ENCODE data around the gene MLPH. TPM values are rescaled to one million over a fixed set of nuclear protein-coding genes. Genes with fewer than 3 reads are reported as not detected.

Gene MLPH
- total RNA-seq, 4 donors from 2014 or later, result 59.7 to 889 (median 182) TPM

DNA sequence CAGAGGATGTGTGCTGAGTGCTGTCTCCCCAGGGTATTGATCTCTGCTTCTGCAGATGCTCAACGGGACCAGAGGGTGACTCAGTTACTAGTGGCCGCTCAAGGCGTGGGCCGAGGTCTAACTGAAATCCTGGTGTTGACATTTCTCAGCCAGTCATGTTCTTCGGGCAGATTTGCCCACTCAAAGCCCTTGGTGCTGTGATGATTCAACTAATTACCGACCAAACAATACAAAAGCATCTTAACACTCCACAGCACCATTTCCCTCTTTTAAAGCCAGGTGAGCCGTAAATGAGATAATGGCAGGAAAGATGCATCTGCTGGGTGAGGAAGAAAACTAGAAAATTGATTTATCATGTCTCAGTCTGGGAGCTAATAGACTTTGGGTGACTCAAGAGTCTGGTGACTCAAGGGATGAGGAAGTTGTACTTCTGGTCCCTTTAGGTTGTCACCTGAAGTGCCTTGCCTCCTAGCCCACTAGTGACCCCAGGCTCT lies 46.7 kb downstream of the MLPH start:
- no peak overlapping the region for H3K4me3 ChIP-seq
- TF ChIP-seq EP300 (IDR thresholded peaks at IDR 0.05; ENCODE audit: low read depth), result no peak
- no peak for TF ChIP-seq POLR2AphosphoS5 (IDR thresholded peaks at IDR 0.05)
- no peak for TF ChIP-seq POLR2A (IDR thresholded peaks at IDR 0.05)
- TF ChIP-seq, protein P1, sequence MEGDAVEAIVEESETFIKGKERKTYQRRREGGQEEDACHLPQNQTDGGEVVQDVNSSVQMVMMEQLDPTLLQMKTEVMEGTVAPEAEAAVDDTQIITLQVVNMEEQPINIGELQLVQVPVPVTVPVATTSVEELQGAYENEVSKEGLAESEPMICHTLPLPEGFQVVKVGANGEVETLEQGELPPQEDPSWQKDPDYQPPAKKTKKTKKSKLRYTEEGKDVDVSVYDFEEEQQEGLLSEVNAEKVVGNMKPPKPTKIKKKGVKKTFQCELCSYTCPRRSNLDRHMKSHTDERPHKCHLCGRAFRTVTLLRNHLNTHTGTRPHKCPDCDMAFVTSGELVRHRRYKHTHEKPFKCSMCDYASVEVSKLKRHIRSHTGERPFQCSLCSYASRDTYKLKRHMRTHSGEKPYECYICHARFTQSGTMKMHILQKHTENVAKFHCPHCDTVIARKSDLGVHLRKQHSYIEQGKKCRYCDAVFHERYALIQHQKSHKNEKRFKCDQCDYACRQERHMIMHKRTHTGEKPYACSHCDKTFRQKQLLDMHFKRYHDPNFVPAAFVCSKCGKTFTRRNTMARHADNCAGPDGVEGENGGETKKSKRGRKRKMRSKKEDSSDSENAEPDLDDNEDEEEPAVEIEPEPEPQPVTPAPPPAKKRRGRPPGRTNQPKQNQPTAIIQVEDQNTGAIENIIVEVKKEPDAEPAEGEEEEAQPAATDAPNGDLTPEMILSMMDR (IDR thresholded peaks at IDR 0.05), result no peak
- WGBS, 2 donors (ENCODE audit: low coverage in 1 of 2), result 80 to 89% methylated on average over 1 to 7 of the region's 7 CpGs
- in situ Hi-C loops (cut with MboI; ENCODE audit: low pct_ligation_motif_present in 1 of 4, low pct_unique_long_range_greater_than_20kb in 1 of 4, low sequenced_read_pairs in 3 of 4) (no loop called here), intact Hi-C loops (cut with DNase I; ENCODE audit: low total_unique reads) (no loop called here)
- no peak overlapping the region for H3K27ac ChIP-seq
- DNase-seq, result no peak
- no peaks in the 10 kb centered on the region for H3K4me1 ChIP-seq
- H3K9me3 ChIP-seq, result no peaks in the 10 kb centered on the region
- no peaks in the 10 kb centered on the region for H3K27me3 ChIP-seq
- H3K36me3 ChIP-seq, result no peaks in the 10 kb centered on the region

DNA sequence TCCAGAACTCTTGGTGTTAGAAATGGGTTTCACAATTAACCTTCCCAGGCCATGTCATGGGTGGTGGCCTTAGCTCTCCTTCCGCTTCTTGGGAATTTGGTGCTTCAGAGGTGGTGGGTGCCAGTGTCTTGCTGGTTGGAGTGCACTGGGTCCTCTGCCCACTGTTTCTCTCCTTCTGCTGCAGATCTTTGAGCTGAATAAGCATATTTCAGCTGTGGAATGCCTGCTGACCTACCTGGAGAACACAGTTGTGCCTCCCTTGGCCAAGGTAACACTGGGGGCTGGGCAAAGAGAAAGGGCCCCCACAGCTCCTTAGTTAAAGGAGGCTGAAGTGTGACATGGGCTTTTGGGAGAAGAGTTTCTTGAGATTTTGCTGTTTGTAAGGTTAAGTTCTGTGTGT lies 47.3 kb downstream of the MLPH start:
- 100% methylated on average over 1 of the region's 1 CpG; no CpG with 5 or more reads in 1 of the 2 donors for WGBS, 2 donors (ENCODE audit: low coverage in 1 of 2)
- Histone ChIP-seq H3K4me1 (no peaks in the 10 kb centered on the region), H3K4me3 (no peak overlapping the region), H3K9me3 (no peaks in the 10 kb centered on the region), H3K27ac (no peak overlapping the region), H3K27me3 (no peaks in the 10 kb centered on the region), H3K36me3 (no peaks in the 10 kb centered on the region)
- in situ Hi-C loops (cut with MboI; ENCODE audit: low pct_ligation_motif_present in 1 of 4, low pct_unique_long_range_greater_than_20kb in 1 of 4, low sequenced_read_pairs in 3 of 4), result no loop called here
- intact Hi-C loops (cut with DNase I; ENCODE audit: low total_unique reads), result no loop called here
- no peak for DNase-seq
- TF ChIP-seq POLR2AphosphoS5 (IDR thresholded peaks at IDR 0.05), result no peak
- TF ChIP-seq, protein P1 (IDR thresholded peaks at IDR 0.05), result no peak
- no peak for TF ChIP-seq EP300 (IDR thresholded peaks at IDR 0.05; ENCODE audit: low read depth)
- TF ChIP-seq POLR2A (IDR thresholded peaks at IDR 0.05), result no peak

DNA sequence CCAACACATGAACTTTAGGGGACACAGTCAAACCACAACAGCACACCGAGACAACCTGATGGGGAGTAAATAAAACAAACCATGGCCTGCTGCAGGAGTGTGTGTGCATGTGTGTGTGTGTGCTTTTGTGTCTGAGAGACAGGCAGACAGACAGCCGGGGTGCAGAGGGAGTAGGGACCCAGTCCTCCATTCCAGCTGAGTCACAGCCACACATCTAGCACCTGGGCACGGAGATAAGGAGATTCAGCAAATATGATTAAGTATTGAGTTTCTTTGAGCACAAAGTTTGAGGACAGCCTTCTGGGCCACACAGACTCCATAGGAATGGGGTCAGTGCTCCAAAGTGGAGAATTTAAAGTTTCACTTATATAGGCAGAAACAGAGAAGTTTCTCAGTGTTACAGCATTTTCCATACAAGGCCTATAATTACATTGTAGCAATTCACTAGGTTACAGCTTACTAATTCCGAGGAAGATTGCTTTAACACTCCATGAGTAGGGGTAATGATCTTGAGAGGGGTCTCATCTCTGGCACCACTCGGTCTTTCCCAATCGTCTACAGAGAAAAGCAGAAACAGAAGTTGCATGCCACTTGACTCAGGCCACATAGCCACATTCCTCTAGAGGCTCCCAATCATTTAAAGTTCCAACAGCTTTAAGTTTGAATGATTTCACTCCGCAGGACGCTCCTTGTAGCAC lies 48.5 kb downstream of the MLPH start:
- WGBS, 2 donors (ENCODE audit: low coverage in 1 of 2), result 89 to 100% methylated on average over 2 to 8 of the region's 8 CpGs
- Histone ChIP-seq H3K36me3 (no peaks in the 10 kb centered on the region), H3K27me3 (no peaks in the 10 kb centered on the region), H3K27ac (no peak overlapping the region), H3K4me1 (peaks cover 0 to 7% (median 2%) of the 10 kb centered on the region in 4 donors), H3K4me3 (no peak overlapping the region), H3K9me3 (no peaks in the 10 kb centered on the region)
- no peak for DNase-seq
- in situ Hi-C loops (cut with MboI; ENCODE audit: low pct_ligation_motif_present in 1 of 4, low pct_unique_long_range_greater_than_20kb in 1 of 4, low sequenced_read_pairs in 3 of 4) (no loop called here), intact Hi-C loops (cut with DNase I; ENCODE audit: low total_unique reads) (no loop called here)
- TF ChIP-seq POLR2AphosphoS5 (IDR thresholded peaks at IDR 0.05) (no peak), POLR2A (IDR thresholded peaks at IDR 0.05) (no peak)

- no peak for DNase-seq
- Histone ChIP-seq H3K27me3 (no peaks in the 10 kb centered on the region), H3K27ac (no peak overlapping the region), H3K36me3 (no peaks in the 10 kb centered on the region), H3K4me1 (peaks cover 0 to 12% (median 6%) of the 10 kb centered on the region in 4 donors), H3K9me3 (no peaks in the 10 kb centered on the region), H3K4me3 (no peak overlapping the region)
- intact Hi-C loops (cut with DNase I; ENCODE audit: low total_unique reads), result no loop called here
- no peak for TF ChIP-seq POLR2AphosphoS5 (IDR thresholded peaks at IDR 0.05)
- no peak for TF ChIP-seq POLR2A (IDR thresholded peaks at IDR 0.05)
- no peak for TF ChIP-seq EP300 (IDR thresholded peaks at IDR 0.05; ENCODE audit: low read depth)
- TF ChIP-seq, protein P1 (IDR thresholded peaks at IDR 0.05), result no peak
- WGBS, 2 donors (ENCODE audit: low coverage in 1 of 2), result 80 to 92% methylated on average over 1 to 5 of the region's 5 CpGs
- in situ Hi-C loops (cut with MboI; ENCODE audit: low pct_ligation_motif_present in 1 of 4, low pct_unique_long_range_greater_than_20kb in 1 of 4, low sequenced_read_pairs in 3 of 4), result no loop called here
Observed at GRCh38 chr2:237536083-237536415, 49.0 kb downstream of the MLPH start.

All from transverse colon (tissue), 4 donors.